ENCODE results near the gene TRIM7.
"Not testable (repeated sequence)": the region's sequence is repeated elsewhere in the genome, so short reads cannot be mapped to it uniquely, and the experiment has no call there.

The TRIM7 gene

DNA sequence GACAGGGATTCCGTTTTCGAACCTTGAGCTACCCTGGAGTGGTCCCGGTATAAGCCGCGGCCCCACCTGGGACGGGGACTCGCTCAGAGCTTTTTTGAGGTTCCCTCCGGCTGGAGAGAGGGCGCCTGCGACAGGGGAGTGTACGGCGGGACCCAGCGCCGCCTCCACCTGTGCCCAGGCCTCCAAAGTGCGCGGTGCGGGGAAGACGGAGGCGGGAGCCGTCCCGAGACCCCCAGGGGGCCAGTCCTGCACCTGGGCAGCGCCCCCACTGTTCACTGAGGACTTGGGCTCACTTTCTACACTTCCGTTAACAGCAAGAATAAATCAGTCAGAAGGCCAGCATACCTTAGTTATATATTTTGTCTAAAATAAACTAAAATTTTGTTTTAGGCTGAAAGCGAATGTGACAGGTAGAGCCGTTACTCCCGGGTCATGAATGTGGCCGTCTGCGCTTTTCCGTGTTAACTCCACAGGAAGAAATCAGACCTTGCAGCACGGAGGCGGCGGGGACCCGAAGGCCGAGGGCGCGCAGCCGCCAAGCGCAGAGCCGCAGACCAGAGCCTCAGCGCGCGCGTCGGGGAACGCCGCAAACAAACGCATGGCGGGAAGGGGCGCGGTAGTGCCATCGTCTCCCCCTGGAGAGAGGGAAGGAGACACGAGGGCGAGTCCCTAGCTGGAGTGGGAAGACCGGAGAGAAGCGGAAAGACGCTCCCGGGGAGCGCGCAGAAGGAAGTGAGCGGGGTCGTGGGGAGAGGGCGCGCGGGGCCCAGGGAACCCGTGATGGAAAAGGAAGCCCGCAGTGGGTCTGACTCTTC, 14.1 kb downstream of the TRIM7 start:
- no peak for DNase-seq

DNA sequence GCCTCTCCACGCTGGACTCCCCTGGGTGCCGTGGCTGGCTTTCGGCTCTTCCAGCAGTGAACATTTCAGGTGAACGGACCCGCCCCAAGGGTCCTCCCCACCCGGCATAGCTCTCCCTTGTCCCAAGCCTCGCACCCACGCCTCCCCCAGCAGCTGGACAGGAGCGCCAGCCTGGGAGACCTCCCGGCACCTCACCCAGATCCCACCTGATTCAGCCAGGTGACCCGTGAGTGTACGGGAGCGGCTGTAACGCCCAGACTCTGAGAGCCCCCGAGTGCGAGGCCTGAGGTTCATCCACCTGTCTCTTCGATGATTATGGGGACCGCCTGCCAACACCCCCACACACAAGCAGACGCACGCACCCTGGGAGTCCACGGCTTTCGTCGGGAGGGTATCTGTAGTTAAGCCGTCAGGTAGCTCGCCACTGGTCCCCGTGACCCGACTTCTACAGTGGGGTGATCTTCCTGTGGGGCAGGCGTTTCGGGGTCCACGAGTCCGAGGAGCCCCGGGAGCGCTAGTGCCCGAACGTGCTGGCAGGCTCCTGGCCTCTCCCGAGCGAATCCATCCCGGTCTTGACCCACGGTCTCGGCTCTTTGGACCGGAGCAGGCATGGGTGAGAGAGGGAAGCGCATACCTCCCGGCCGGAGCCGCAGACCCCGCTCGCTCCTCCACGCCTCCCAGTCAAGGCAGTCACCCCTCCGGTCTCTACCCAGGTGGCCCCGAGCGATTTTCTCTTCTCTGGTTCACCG, 14.9 kb downstream of the TRIM7 start:
- DNase-seq = no peak

DNA sequence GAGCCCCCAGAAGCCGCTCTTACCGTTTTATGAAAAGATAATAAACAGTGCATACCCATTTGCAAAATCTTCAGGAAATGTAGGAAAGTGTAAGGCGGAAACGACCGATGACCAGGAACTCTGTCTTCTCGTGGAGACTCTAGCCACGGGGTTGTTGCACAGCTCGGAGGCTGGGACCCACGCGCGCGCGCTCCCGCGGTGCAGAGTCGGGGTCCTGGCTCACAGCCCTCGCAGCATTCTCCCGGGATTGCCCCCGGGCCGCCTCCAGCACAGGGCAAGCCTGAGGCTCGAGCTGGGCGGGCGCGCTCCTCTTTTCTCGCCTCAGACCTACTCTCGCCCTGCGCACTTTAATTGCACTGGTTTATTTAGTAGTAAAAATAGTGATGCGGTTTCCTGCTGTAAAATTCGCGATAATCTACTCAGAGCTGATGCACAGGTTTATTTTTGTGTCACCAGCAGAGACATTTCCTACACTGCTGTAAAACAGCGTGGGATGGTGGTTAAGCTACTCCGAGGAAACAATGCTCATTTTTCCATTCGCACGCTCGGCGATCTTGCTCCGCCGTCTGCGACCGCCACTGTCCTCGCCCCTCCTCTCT, 15.5 kb downstream of the TRIM7 start:
- no peak for DNase-seq

DNA sequence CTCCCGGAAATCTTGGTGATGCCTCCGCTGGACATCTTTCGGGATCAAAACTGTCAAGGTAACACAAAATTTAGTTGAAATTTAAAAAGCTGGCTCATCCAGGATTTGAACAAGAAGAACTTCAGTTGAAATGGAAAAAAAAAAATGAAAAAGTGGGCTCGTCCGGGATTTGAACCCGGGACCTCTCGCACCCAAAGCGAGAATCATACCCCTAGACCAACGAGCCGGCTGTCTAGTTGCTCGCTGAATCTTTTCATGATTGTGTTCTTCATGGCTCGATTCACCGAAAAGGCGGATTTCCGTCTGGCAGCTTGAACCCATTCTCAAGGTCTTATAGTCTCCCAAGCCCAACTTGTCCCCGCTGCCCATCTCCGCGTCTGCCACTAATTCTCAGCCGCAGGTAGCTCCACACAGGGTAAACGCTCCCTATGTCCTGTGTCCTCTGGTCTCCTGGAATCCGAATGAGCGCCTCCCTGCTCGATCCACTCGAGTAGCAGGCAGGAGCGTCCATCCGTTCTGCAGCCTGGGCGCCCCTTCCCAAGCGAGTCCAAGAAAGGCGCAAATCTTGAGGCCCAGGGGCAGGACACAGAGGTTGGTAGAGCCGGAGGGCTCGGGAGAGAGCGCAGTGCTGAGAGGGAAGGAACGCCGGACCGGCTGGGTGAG, 16.2 kb downstream of the TRIM7 start:
- no peak for DNase-seq

DNA sequence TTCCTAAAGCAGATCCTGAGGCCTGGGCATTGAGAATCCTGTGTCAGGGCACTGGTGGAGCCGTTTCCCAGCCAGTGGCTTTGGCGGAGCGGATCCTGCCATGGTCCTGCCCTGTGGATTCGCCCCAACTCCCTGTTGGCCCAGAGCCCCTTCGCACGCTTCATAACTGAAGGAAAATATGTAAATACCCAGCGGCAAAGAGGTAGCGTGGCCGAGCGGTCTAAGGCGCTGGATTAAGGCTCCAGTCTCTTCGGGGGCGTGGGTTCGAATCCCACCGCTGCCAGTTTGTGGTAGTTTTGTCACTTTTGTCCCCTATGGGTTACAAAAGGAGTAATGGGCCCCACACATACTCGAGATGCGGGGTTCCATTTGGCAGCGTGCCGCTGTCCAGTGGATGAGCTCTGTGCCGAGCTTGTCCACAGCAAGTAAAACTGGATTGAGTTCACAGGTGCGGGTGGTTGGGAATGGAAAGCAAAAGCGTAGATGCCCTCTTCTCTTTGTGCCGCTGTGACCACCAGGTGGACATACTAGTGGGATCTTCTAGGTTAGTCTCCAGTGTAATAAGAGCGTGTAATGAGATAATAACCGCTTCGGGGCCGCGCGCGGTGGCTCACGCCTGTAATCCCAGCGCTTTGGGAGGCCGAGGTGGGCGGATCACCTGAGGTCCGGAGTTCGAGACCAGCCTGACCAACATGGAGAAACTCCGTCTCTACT, 17.3 kb downstream of the TRIM7 start:
- DNase-seq = no peak

DNA sequence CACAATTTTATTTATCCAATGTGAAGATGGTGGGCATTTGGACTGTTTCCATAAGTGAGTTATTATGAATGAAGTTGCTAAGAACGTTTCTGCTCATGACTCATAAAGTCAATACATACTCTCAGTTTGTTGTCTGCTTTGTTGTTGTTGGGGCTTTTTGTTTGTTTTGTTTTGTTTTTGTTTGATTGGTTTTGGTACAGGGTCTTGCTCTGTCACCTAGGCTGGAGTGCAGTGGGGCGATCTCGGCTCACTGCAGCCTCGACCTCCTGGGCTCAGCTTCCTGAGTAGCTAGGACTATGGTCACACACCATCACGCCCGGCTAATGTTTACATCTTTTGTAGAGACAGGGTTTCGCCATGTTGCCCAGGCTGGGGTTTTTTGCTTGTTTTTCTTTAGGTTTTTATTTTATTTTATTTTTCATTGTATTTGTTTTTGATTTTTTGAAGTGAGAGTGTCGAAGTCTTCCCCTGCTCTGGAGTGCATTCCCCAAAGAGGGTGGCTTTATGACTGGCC, 18.0 kb downstream of the TRIM7 start:
- no peak for DNase-seq

DNA sequence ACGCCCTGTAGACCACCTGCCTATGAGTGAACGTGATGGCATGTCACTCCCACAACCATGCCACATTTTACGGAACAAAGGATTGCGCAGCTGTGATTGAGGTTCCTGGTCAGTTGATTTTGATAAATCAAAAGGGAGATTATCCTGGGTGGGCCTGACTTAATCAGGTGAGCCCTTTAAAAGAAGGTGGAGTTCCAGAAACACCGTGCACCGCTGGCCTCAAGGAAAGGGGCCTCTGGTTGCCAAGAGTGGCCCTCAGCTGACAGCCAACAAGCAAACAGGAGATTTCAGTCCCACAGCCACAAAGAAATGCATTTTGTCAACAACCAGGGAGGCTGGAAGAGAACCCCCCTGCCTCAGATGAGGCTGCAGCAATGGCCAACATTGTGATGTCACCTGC, 19.0 kb downstream of the TRIM7 start:
- no peak for DNase-seq

DNA sequence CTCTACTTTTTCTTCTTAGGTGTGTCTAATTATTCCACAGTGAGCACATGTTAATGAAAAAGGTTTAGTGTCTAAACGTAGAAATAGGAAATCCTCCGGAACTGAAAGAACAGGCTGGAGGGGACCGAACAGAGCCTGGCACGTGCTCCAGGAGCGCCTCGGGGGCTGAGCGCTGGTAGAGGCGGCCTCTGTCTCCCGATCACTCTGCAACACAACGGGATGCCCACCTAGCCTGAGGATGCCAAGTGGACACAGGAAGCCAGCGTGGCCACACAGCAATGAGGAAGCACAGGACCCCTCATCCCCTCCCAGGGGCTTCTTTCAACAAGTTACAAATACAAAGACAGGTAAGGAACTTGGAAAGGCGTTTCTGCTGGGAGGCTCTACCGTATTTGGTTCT, 19.4 kb downstream of the TRIM7 start:
- DNase-seq = no peak

DNA sequence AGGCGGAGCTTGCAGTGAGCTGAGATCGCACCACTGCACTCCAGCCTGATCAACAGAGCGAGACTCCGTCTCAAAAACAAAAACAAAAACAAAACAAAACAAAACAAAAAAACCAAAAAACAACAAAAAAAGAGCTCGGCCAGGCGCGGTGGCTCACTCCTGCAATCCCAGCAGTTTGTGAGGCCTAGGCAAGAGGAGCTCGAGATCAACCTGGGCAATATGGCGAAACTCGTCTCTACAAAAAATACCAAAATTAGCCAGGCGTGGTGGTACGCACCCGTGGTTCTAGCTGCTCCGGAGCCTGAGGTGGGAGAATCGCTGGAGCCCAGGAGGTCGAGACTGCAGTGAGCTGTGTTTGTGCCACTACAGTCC, 20.2 kb downstream of the TRIM7 start:
- DNase-seq = no peak

DNA sequence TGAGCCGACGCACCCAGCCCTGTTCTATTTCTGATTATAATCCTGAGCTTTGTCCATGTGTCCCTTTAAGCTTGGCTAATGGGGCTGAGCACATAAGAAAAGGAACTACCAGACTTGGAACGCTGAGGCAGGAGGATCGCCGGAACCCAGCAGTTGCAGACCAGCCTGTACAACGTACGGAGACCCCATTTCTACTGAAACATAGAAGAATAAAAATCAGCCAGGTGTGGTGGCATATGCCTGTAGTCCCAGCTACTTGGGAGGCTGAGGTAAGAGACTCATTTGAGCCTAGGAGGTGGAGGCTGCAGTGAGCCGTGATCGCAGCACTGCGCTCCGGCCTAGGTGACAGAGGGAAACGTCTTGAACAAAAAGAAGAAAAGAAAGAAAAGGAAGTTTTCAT, 22.3 kb downstream of the TRIM7 start:
- DNase-seq = no peak

DNA sequence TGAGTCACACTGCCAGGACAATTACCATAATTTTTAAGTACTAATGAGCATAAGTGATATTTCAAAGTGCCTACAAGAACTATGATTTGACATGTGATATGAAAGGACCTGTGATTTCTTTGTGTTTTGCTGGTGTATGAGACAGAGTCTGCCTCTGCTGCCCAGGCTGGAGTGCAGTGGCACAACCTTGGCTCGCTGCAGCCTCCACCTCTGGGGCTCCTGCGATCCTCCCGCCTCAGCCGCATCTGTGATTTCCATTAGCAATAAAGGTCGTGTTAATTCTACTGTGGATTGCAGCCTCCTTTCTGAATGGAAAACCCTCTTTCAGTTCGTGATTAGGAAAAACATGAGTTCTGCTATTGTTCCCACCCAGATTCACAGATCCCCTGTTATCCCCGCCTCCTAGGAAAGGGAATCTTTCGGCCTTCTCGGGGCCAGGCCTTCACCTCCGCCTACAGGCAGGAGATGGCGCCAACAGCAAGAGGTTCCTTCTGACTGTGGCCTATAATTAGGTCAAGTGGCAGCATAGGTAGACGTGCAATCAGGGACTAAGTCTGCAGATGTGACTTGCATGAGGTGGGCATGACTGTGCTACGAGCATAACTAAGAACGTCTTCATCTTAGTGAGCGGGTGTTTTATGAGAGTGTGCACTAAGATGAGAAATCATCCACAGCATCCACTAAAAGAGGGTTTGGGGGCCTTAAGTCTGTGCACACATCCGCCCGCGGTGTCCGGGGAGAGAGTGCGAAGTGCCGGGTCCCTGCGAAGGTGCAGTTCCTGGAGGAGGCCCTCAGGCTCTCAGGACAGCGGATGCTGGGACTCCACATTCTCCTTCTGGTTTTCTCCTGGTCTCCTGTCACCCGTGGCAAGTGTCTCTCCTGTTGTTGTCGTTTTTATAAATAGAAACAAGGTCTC, 23.1 kb downstream of the TRIM7 start:
- DNase-seq = no peak

DNA sequence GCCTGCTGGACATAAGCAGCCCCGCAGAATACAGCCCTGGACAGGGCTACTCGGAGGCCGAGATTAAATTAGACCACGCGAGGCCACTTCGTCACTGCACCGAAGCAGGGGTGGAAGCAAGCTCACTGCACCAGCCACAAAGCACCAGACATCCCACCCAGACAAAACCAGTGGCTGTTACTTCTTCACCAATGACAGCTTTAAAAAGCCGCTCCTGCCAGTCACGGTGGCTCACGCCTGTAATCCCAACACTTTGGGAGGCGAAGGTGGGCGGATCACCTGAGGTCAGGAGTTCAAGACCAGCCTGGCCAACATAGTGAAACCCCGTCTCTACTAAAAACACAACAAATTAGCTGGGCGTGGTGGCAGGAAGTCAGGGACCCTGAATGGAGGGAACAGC, 27.4 kb downstream of the TRIM7 start:
- not testable (repeated sequence) for DNase-seq

DNA sequence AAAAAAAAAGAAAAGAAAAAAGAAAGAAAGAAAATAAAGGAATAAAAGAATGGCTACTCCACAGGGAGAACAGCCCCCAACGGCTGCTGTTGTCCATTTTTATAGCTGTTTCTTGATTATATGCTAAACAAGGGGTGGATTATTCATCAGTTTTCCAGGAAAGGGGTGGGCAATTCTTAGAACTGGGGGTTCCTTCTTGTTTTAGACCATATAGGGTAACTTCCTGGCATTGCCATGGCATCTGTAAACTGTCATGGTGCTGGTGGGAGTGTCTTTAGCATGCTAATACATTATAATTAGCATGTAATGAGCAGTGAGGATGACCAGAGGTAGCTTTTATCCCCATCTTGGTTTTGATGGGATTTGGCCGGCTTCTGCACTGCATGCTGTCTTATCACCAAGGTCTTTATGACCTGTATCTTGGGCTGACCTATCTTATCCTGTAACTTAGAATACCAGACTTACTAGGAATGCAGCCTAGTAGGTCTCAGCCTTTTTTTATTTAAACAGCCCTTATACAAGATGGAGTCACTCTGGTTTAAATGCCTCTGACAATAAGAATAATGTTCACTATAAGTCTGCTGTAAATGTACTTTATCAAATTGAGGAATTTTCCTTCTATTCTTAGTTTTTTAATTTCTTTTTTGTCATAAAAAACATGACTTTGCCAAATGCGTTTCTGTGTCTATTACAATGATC, 28.6 kb downstream of the TRIM7 start:
- no peak for DNase-seq

DNA sequence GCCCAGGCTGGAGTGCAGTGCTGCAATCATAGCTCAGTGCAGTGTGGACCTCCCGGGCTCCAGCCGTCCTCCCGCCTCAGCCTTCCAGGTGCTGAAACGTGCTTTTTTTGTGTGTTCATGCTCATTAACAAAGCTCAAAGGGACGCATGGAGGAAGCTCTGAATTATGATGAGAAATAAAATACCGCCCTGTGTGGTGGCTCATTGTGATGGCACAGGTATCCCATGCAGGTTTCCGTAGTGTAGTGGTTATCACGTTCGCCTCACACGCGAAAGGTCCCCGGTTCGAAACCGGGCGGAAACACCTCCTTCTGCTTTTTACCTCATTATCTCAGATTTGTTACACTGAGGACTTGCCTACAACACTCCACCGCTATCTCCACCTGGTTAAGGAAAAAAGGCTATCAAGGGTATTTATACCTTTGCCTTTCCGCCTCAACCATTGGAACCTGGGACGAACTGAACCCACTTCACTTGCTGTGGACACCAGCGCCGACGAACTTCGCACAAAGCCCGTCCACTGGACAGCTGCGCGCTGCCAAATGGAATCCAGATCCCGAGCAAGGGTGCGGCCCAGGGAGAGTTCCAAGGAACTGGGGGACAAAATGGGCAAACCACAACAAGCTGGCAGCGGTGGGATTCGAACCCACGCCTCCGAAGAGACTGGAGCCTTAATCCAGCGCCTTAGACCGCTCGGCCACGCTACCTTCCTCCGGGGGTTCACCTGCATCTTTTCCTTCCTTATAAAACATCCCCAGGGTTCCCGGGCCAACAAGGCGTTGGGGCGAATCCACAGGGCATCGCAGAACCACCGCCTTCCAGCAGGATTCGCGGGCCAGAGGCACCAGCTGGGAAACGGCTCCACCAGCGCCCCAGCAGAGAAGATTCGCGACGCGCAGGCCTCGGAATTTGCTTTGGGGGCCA, 31.3 kb downstream of the TRIM7 start:
- DNase-seq = no peak

DNA sequence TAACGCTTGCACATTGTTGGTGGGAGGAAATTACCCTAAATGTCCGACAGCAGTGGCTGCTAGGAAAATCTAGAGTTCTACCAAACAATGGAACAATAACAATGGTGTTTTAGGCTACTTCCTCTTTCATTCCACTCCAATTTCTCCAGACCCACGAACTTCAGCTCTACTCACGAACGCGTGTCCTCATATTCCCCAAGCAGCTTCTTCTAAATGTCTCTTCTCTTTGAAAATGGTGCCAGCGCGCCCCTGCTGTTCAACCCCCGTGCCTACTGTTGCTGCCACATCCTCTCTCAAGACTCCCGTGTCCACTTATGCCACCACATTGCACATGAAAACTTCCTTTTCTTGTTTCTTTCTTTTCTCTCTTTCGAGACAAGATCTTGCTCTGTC, 32.0 kb downstream of the TRIM7 start:
- no peak for DNase-seq

DNA sequence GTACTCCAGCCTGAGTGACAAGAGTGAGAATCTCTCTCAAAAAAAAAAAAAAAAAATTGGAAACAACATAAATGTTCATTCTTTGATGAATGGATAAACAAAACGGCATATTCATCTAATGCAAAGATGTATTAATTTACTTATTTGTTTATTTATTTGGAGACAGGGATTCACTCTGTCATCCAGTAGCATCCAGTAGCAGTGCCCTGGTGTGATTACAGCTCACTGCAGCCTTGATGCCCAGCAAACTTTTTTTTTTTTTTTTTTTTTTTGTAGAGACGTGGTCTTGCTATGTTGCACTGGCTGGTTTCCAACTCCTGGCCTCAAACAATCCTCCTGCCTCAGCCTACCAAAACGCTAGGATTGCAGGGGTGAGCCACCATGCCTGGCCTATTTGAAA, 33.2 kb downstream of the TRIM7 start:
- no peak for DNase-seq

DNA sequence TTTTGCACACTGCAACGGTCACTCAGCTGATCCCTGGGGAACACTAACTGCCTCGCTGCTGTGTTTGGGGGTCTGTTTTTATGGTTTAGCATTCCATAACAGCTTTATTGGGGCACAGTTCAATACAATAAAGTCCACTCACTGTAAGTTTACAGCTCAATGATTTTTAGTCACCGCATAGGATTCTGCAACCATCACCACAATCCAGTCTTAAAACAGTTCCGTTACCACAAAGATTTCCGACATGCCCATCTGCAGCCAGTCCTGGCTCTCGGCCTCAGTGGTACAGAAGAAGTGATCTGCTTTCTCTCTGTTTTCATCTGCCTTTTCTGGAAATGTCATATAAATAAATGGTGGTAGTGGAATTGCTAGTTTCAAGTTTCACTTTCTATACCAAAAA, 34.0 kb downstream of the TRIM7 start:
- no peak for DNase-seq

DNA sequence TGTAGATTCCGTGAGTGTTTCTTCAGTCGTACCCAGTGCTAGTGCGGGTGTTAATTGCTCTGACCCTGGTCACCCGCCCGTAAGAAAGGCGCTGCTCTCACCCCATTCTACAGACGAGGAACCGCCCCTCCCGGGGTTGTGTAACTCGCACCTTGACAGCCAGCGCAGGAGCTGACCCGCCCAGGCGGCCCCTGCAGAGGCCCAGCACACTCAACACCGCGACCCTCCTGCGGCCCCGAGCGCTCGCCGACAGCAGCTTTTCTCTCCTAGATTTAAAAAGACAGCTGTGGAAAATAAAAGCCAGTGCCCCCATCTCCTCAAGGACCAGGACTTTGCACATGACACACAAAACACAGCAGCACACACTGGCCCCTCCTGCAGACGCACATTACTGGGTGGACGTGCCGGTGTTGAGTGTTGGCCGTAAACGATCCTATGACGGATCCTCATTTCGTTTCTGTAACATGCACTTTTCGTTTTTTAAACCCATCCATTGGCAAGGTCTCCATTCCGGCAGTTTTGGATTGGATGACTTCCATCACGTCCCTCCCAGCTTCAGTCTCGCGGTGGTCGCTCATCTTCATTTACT, 34.7 kb downstream of the TRIM7 start:
- no peak for DNase-seq

DNA sequence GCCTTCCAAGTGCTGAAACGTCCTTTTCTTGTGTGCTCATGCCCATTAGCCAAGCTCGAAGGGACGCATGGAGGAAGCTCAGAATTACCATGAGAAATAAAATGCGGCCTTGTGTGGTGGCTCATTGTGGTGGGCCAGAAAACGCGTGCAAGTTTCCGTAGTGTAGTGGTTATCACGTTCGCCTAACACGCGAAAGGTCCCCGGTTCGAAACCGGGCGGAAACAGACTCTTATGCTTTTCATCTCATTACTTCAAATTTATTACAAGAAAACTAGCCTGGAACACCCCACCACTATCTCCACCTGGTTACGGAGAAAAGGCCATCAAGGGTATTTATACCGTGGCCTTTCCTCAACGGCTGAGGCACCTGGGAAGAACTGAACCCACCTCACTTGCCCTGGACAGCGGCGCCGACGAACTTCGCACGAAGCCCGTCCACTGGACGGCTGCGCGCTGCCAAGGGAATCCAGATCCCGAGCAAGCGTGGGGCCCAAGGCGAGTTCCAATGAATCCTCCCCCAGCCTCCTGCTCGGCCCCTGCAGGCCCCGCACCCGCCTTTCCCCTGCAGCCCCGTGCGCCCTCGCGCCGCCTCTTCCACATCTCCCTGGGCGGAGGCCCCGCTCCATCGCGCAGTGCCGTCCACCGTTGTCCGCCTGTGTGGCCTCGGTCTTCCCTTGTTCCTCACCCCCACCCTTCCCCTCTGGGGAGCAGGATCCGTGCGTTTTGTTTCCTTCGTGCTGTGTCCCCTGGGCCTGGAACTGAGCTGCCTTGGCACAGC, 35.3 kb downstream of the TRIM7 start:
- not testable (repeated sequence) for DNase-seq
